Activated CD4-positive, alpha-beta T cell treated with anti-CD3 and anti-CD28 coated beads, Interleukin-2, Interleukin-4, amounts not matched to agents 100 ng/mL and 50 ng/mL, durations not matched to agents 16 hours and 8 hours (primary cell): ENCODE measurements around the gene PNLDC1.
"Not testable (repeated sequence)": the region's sequence is repeated elsewhere in the genome, so short reads cannot be mapped to it uniquely, and the experiment has no call there.

Experiments
- DNase-seq: peaks from one replicate; pipeline ENCODE4 v3.0.0-alpha.2; 2020; ENCODE audit warnings: low spot score

The PNLDC1 gene

GRCh38 chr6:159778542-159779103 lies 21.5 kb upstream of the PNLDC1 start:
- DNase-seq = no peak

DNA sequence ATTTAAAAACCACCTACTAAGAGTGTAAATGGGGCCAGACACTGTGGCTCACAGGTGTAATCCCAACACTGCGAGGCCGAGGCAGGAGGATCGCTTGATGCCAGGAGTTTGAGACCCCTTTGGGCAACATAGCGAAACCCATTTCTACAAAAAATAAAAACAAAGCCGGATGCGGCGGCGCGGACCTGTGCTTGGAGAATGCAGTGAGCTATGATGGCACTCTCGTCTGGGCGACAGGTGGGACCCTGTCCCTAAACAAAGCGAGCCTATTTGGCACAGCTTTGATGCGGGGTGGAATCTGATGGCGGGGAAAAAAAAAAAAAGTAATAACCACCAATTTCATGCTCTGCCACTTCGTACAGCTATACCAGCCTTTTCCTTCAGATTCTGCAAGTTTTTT lies 11.8 kb upstream of the PNLDC1 start:
- DNase-seq = no peak

- DNase-seq = peak; percentile 34
Observed at GRCh38 chr6:159788753-159789376, 11.2 kb upstream of the PNLDC1 start.

GRCh38 chr6:159789377-159790148 lies 10.5 kb upstream of the PNLDC1 start, which contains the start of gene TCP1:
Gene TCP1, minus strand, starts transcription at chr6:159789602. Its CDS starts 134 bp downstream, at chr6:159789468.
- DNase-seq = peak; percentile 99

DNA sequence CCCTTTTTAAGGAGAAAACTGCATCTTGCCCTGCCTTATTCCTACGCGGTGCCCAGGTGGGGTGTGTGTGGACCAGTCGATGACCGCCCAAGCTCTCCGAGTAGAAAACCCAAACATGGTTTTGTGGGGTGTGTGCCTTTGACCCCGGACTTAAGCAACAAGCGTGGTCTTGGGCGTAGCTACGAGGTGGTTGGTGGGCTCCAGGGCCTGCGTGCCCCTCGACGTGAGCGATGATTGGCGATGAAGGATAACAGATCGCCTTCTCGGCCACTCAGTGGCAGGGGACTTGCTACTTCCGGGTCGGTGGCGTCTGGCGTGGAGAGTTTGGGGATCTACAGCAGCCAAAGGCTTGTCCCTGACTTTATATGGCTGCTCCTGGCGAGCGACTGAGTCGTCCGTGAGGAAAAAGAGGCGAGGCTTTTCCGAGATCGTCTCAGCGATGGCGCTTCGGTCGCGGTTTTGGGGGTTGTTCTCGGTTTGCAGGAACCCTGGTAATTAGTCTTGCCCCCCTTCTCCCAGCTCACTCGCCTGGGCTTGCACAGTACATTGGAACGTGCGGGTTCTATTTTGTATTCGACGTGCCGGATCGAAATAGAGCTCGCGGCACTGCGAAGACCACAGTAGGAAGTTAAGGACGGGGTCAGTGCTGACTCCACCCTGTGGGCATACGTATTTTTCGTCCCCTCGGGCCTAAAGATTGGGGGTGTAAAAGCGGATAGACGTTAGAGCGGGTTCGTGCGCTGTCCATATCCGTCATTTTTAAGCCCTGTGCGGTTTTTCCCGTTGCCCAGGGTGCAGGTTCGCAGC lies 9.7 kb upstream of the PNLDC1 start, which contains the start of gene MRPL18:
Gene MRPL18 (plus strand): TSS at position 319 of the 807 bp plus-strand sequence. CDS start 121 bp downstream, at position 440.
- DNase-seq = peak; percentile 94

DNA sequence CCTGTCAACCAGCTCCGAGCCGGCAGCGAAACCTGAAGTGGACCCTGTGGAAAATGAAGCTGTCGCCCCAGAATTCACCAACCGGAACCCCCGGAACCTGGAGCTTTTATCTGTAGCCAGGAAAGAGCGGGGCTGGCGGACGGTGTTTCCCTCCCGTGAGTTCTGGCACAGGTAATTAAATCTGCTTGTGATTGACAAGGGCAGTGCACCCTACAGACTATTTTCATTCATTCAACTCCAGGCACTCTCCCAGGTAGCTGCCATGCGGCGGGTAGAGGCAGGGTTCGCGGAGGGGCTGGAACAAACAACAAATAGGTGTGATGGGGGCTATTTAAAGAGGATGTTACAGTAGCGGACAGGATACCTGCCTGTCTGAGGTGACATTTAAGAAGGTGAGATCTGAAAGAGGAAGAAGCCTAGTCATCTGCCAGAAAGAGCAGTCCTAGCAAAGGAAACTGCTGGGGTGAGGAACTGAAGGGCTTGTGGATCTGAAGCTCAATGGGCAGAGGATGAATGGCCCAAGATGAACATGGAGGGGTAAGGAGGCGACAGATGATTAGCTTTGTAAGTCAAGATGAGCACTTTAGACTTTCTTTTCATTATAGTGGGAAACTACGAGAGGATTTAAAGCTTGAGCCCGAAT lies 9.0 kb upstream of the PNLDC1 start:
- DNase-seq = no peak

DNA sequence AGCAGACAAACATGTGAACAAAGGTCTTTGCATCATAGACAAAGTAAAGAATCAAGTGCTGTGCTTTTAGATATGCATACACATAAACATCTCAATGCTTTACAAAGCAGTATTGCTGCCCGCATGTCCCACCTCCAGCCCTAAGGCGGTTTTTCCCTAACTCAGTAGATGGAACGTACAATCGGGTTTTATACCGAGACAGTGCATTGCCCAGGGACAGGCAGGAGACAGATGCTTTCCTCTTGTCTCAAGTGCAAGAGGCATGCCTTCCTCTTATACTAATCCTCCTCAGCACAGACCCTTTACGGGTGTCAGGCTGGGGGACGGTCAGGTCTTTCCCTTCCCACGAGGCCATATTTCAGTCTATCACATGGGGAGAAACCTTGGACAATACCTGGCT lies 5.1 kb upstream of the PNLDC1 start:
- not testable (repeated sequence) for DNase-seq

DNA sequence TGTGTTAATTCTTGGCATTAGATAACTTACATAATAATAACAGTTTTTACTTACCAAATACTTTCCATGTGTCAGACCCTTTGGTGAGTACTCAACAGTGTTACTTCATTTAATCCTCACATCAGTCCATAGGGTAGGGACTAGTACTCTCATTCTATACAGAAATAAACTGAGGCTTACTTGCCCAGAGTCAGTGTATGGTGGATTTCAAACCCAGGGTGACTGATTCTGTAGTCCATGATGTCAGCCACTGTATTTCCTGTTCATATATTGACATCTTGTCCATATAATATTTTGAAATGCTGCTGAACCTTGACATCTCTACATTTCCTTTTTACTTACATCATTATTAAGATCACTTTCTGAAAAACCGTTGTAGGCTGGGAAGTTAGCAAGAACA lies 2.5 kb upstream of the PNLDC1 start:
- no peak for DNase-seq

GRCh38 chr6:159801935-159802334 lies 1.9 kb downstream of the PNLDC1 start:
- no peak for DNase-seq

DNA sequence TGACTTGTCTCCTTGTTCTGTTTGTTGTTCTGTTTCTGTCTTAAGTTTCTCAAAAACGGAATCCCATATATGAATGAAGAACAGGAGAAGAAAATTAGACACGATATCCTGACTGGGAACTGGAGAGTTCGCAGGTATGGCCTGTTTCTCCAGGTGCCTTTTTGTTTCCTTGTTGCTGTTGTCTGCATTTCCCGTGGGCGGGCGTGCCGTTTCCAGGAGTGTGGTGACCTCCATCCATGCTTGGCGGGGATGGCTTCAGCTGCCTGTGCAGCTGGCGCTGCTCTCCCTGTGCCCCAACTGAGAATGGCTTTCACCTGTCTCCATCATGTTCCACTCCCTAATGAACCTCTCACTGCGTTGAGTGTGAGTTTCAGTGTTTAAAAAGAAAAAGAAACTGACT lies 4.4 kb downstream of the PNLDC1 start:
- no peak for DNase-seq

GRCh38 chr6:159805440-159806020 lies 5.5 kb downstream of the PNLDC1 start:
- DNase-seq = no peak

DNA sequence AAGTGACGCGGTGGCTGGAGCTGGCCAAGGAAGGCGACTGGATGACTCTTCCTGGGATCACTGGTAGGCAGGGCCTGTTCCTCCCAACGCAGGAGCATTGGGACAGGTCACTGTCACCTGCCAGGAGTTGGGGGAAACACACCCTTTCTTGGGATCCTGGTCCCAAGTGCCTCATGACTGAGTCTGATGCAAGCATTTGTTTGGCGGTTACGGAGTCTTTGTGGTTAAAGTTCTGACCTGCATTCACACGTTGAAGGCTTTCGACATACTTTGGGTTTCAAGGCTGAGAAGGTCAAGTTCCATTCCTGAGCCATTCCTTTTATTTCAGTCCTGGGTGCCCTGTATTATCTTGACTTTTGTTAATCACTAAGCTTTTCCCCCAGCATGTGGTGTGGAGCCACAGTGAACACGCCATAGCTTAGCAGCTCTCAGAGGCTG lies 6.0 kb downstream of the PNLDC1 start:
- DNase-seq = no peak

DNA sequence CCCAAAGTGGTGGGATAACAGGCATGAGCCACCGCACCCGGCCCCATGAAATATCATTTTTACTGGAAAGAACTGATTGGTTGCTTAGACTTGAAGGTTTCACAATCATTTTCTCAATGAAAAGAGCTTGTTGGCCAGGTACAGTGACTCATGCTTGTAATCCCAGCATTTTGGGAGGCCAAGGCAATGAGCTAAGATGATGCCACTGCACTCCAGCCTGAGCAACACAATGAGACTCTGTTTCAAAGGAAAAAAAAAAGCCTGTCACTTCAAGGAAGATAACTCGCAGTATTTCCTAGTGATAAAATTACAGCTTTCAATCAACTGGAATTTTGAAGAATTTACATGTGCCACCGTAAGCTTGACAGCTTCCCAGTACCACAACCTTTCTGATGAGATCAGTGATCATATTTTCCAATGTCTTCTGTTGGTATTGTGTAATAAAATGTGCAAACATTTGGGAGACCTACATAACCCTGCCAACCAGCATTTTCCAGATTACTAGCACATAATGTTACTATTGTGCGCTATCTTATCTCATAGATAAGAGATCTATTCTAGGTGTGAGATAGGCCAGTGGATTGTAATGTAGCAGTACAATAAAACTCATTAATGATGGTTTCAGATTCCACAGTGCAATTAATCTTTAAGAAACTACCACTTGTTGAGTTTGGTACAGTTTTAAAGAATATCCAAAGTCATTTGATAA lies 7.2 kb downstream of the PNLDC1 start:
- DNase-seq = no peak

GRCh38 chr6:159808647-159809046 lies 8.6 kb downstream of the PNLDC1 start:
- DNase-seq = no peak

- DNase-seq = no peak
Observed at GRCh38 chr6:159809149-159809548, 9.1 kb downstream of the PNLDC1 start.

- no peak for DNase-seq
Observed at GRCh38 chr6:159813781-159814180, 13.7 kb downstream of the PNLDC1 start.

DNA sequence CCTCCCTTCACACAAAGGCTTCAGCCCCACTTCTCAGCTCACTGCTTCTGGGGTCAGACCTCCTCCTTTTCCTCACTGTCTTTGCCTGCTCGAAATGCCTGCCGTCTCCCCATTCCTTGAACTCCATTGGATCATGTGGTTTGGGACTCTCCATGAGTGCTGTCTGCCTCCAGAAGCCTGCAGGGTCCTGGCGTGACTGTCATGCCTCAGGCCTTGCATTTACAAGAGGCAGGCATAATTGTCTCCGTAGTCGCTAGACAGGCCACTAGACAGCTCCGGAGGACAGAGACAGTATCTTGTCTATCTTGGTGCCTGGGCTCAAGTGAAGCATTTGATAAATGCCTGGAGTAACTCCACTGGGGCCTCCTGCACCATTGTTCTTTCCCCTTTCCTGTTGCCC lies 15.3 kb downstream of the PNLDC1 start:
- DNase-seq = no peak

DNA sequence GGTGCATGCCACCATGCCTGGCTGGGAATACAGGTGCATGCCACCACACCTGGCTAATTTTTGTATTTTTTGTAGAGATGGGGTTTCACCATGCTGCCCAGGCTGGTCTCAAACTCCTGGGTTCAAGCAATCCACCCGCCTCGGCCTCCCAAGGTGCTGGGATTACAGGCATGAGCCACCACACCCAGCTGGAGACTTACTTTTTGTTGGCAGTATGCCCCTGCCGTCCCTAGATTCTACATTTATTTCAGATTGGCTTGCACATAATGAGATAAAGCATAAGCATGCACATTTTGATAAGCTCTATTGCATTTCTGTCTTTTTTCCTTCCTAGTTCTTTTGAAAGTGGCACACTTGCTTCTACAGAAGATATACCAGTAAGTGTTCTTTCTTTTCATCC lies 16.7 kb downstream of the PNLDC1 start:
- not testable (repeated sequence) for DNase-seq

DNA sequence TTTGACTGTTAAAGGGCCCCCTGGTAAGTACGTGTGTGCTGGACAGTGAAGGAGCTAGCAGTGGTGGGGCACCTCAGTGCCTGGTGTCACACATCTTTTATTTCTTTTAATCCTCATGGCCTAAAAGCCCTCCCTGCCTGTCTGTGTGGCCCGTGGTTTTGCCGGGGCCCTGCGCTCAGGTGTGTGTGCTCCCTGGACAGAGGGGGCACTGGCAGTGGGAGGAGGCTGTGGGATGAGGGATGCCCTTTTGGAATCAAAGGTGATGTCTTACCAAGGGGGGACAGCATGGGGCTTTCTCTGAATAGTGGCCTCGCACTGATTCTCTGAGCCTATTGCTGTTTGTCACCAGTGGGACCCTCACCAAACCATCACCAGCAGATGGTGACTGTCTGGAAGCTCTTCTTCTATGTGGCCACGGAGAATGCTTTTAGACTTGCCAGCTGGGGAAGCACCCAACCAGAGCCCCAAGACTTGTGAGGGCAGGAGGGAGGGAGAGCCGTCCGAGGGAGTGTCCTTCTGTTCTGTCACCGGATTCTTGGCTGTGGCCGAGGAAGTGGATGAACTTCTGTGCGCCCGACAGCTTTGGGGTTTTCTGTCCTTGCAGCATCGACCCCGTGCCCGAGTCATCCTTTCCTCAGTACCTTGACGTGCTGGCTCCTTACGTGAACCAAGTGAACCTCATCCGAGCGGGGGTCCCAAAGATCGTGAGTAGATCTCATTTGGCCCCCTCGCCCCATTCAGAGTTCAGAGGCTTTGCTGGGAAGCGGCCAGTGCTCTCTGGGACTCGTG lies 18.1 kb downstream of the PNLDC1 start:
- DNase-seq = no peak

GRCh38 chr6:159819098-159819497 lies 19.0 kb downstream of the PNLDC1 start:
- DNase-seq = no peak
